IMR-90 (cell line): ENCODE data around the gene CYP2J2. TPM values are rescaled to one million over a fixed set of nuclear protein-coding genes. Genes with fewer than 3 reads are reported as not detected.

Experiments used
- ATAC-seq: fragments of 200-7000 bp; cut with Tn5 transposase; 2 replicates; pipeline ENCODE4 v1.9.1; 2020; ENCODE audit warnings: low read depth, mild to moderate bottlenecking, moderate library complexity
- BruUV-seq: library from RNA; stranded (reverse); fragments of 400-500 nt; replicated peaks from 2 replicates; lab custom pipeline; 2021; lab: Mats Ljungman, UMichigan
- CTCF ChIA-PET: fragments of 300-600 bp; formaldehyde crosslinking; extraction: SDS; loops from one replicate; lab custom pipeline; 2021; ENCODE audit warnings: antibody characterized with exemption; lab: Yijun Ruan, JAX
- POLR2A ChIA-PET: fragments of 300-600 bp; sonication (Branson Sonifier 250); formaldehyde crosslinking; loops from one replicate; lab custom pipeline; 2022; ENCODE audit warnings: antibody characterized with exemption; ENCODE audit not compliant: unreplicated experiment; lab: Charles Lee
- DNase-seq: peaks from one replicate; pipeline ENCODE4 v3.0.0; 2013
- H2AFZ ChIP-seq: replicated peaks from 2 replicates; pipeline ENCODE3; 2013; ENCODE audit warnings: low read length, mild to moderate bottlenecking; ENCODE audit not compliant: poor library complexity
- H2AK5ac ChIP-seq: 2 replicates; pipeline ENCODE4 v1.6.1; 2013; ENCODE audit warnings: low read depth, low read length, inconsistent platforms
- H2AK9ac ChIP-seq: replicated peaks from 2 replicates; pipeline ENCODE3; 2013; ENCODE audit warnings: mild to moderate bottlenecking, low read depth, low read length, moderate library complexity; ENCODE audit not compliant: poor library complexity
- H2BK120ac ChIP-seq: 2 replicates; pipeline ENCODE4 v1.6.1; 2013; ENCODE audit warnings: low read depth, low read length, inconsistent platforms
- H2BK15ac ChIP-seq: 3 replicates; pipeline ENCODE4 v1.6.1; 2013; ENCODE audit warnings: low read depth, low read length, inconsistent platforms
- H2BK20ac ChIP-seq: 2 replicates; pipeline ENCODE4 v1.6.1; 2013; ENCODE audit warnings: low read depth, mild to moderate bottlenecking, inconsistent platforms, low read length, moderate library complexity
- H2BK5ac ChIP-seq: 2 replicates; pipeline ENCODE4 v1.6.1; 2013; ENCODE audit warnings: mild to moderate bottlenecking, low read depth, low read length, inconsistent platforms; ENCODE audit not compliant: poor library complexity, severe bottlenecking
- H3K14ac ChIP-seq: replicated peaks from 2 replicates; pipeline ENCODE4 v1.6.1; 2013; ENCODE audit warnings: low read depth, low read length, inconsistent platforms
- H3K18ac ChIP-seq: 2 replicates; pipeline ENCODE4 v1.6.1; 2013; ENCODE audit warnings: low read depth, low read length, control low read depth
- H3K23ac ChIP-seq: 2 replicates; pipeline ENCODE4 v1.6.1; 2013; ENCODE audit warnings: low read depth, low read length, inconsistent platforms
- H3K27ac ChIP-seq: 2 replicates; pipeline ENCODE4 v1.5.1; 2013; ENCODE audit warnings: mild to moderate bottlenecking, control low read depth, low read length; ENCODE audit not compliant: insufficient read depth
- H3K27me3 ChIP-seq: 2 replicates; pipeline ENCODE4 v1.6.1; 2013; ENCODE audit warnings: low read length; ENCODE audit not compliant: control insufficient read depth, insufficient read depth
- H3K36me3 ChIP-seq: 2 replicates; pipeline ENCODE4 v1.6.1; 2013; ENCODE audit warnings: low read length, mixed read lengths; ENCODE audit not compliant: control insufficient read depth, insufficient read depth
- H3K4ac ChIP-seq: 2 replicates; pipeline ENCODE4 v1.6.1; 2013; ENCODE audit warnings: low read depth, low read length, inconsistent platforms
- H3K4me1 ChIP-seq: 2 replicates; pipeline ENCODE4 v1.6.1; 2013; ENCODE audit warnings: low read length, mixed read lengths; ENCODE audit not compliant: control insufficient read depth, insufficient read depth
- H3K4me2 ChIP-seq: 2 replicates; pipeline ENCODE4 v1.6.1; 2013; ENCODE audit warnings: low read depth, mild to moderate bottlenecking, control low read depth, low read length, moderate library complexity
- H3K4me3 ChIP-seq: 2 replicates; pipeline ENCODE4 v1.5.1; 2013; ENCODE audit warnings: low read depth, mild to moderate bottlenecking, control low read depth, low read length, moderate library complexity; ENCODE audit not compliant: insufficient read depth
- H3K56ac ChIP-seq: 2 replicates; pipeline ENCODE4 v1.6.1; 2013; ENCODE audit warnings: low read length, inconsistent platforms; ENCODE audit not compliant: insufficient read depth; ENCODE audit errors: extremely low read depth
- H3K79me1 ChIP-seq, 2 experiments: 2 replicates each; pipeline ENCODE4 v1.6.1; 2013; ENCODE audit warnings: low read length in 2 of 2, inconsistent platforms in 1 of 2, low read depth in 1 of 2
- H3K9ac ChIP-seq: 2 replicates; pipeline ENCODE4 v1.6.1; 2013; ENCODE audit warnings: low read depth, low read length, control low read depth
- H3K9me1 ChIP-seq: 2 replicates; pipeline ENCODE4 v1.6.1; 2013; ENCODE audit warnings: low read length, inconsistent platforms; ENCODE audit not compliant: insufficient read depth
- H3K9me3 ChIP-seq: 2 replicates; pipeline ENCODE4 v1.6.1; 2013; ENCODE audit warnings: low read length; ENCODE audit not compliant: control insufficient read depth, insufficient read depth
- H4K20me1 ChIP-seq: 2 replicates; pipeline ENCODE4 v1.6.1; 2013; ENCODE audit warnings: low read length, inconsistent platforms; ENCODE audit not compliant: insufficient read depth
- H4K5ac ChIP-seq: 2 replicates; pipeline ENCODE4 v1.6.1; 2013; ENCODE audit warnings: mild to moderate bottlenecking, low read depth, low read length, control low read depth
- H4K8ac ChIP-seq, 2 experiments: 2 replicates each; pipeline ENCODE4 v1.6.1; 2013; ENCODE audit warnings: low read depth in 2 of 2, low read length in 2 of 2, control low read depth in 1 of 2, inconsistent platforms in 1 of 2
- H4K91ac ChIP-seq: 2 replicates; pipeline ENCODE4 v1.6.1; 2013; ENCODE audit warnings: low read depth, low read length, inconsistent platforms; ENCODE audit not compliant: insufficient read depth
- BHLHE40 ChIP-seq: fragments of 150-350 bp; IDR thresholded peaks from 2 replicates; pipeline ENCODE4 v1.6.1; 2016; ENCODE audit warnings: mild to moderate bottlenecking, low read depth, low read length
- CEBPB ChIP-seq: IDR thresholded peaks from 2 replicates; pipeline ENCODE4 v1.6.1; 2012; ENCODE audit warnings: low read depth, low read length, improper control_type of control experiment
- CHD1 ChIP-seq: IDR thresholded peaks from 2 replicates; pipeline ENCODE4 v1.6.1; 2012; ENCODE audit warnings: low read depth, low read length, improper control_type of control experiment
- CTCF ChIP-seq: conservative IDR thresholded peaks from 2 replicates; pipeline ENCODE4 v1.5.1; 2012; ENCODE audit warnings: mild to moderate bottlenecking, low read depth, low read length, improper control_type of control experiment
- MAFK ChIP-seq: IDR thresholded peaks from 2 replicates; pipeline ENCODE4 v1.6.1; 2012; ENCODE audit warnings: low read depth, low read length, improper control_type of control experiment
- MAZ ChIP-seq: IDR thresholded peaks from 2 replicates; pipeline ENCODE4 v1.6.1; 2012; ENCODE audit warnings: low read depth, mild to moderate bottlenecking, low read length, improper control_type of control experiment, moderate library complexity, borderline replicate concordance
- MXI1 ChIP-seq: IDR thresholded peaks from 2 replicates; pipeline ENCODE4 v1.6.1; 2012; ENCODE audit warnings: low read depth, mild to moderate bottlenecking, low read length, moderate library complexity, borderline replicate concordance
- NFE2L2 ChIP-seq: fragments of 150-350 bp; IDR thresholded peaks from 2 replicates; pipeline ENCODE4 v1.6.1; 2016; ENCODE audit warnings: low read depth, mild to moderate bottlenecking, low read length
- POLR2A ChIP-seq: IDR thresholded peaks from 2 replicates; pipeline ENCODE4 v1.6.1; 2012; ENCODE audit warnings: mild to moderate bottlenecking, low read depth, low read length
- RAD21 ChIP-seq: IDR thresholded peaks from 2 replicates; pipeline ENCODE4 v1.6.1; 2012; ENCODE audit warnings: low read length, improper control_type of control experiment
- RCOR1 ChIP-seq: IDR thresholded peaks from 2 replicates; pipeline ENCODE4 v1.6.1; 2012; ENCODE audit warnings: mild to moderate bottlenecking, low read length, improper control_type of control experiment; ENCODE audit not compliant: insufficient replicate concordance
- SMC3 ChIP-seq: fragments of 150-350 bp; IDR thresholded peaks from 2 replicates; pipeline ENCODE4 v1.6.1; 2016; ENCODE audit warnings: low read depth, mild to moderate bottlenecking, antibody characterized with exemption, low read length, moderate library complexity
- USF2 ChIP-seq: fragments of 150-350 bp; IDR thresholded peaks from 2 replicates; pipeline ENCODE4 v1.6.1; 2017; ENCODE audit warnings: mild to moderate bottlenecking, antibody characterized with exemption, low read length, low read depth
- WGBS, 2 experiments: methylation state at CpG; one replicate each; pipeline versions ENCODE4 v1.1.5 to v1.1.7; 2013; ENCODE audit warnings: missing lambda C conversion rate in 2 of 2; ENCODE audit not compliant: insufficient read length in 1 of 2; ENCODE audit errors: extremely low coverage in 2 of 2; 5-methylcytosine and 5-hydroxymethylcytosine counted together
- dilution Hi-C: fragments of 300-500 bp; cut with HindIII; formaldehyde crosslinking; loops from one replicate; pipeline ENCODE4 v1.14.3; 2018; ENCODE audit warnings: low sequenced_read_pairs; ENCODE audit not compliant: unreplicated experiment
- in situ Hi-C: fragments of 300-500 bp; cut with MboI; formaldehyde crosslinking; loops from 3 replicates; pipeline ENCODE4 v1.14.3; 2019; ENCODE audit warnings: low sequenced_read_pairs, inconsistent platforms, mixed read lengths
- intact Hi-C: fragments of 100-400 bp; cut with micrococcal nuclease; formaldehyde crosslinking; loops from 2 replicates; pipeline ENCODE4 v1.10.0; 2022
- polyA plus RNA-seq, 3 experiments: library from polyadenylated mRNA; depleted of rRNA; stranded (reverse); fragments of >200 nt; gene quantifications; 2 replicates each; pipeline ENCODE4 v1.2.3, GENCODE V29; 2012; ENCODE audit warnings: low replicate concordance in 1 of 3
- total RNA-seq: library from RNA; depleted of rRNA; stranded (reverse); fragments of >200 nt; gene quantifications from 2 replicates; pipeline ENCODE4 v1.2.3, GENCODE V29; 2012

Gene CYP2J2
- total and polyA plus RNA-seq, 2 of the 4 experiments (the other 2 are of a cell fraction) = 0.18 TPM; not detected in 1

- H4K20me1 ChIP-seq = no peaks in the 10 kb centered on the region
- H3K4ac ChIP-seq = no peak overlapping the region
- no peak overlapping the region for H3K56ac ChIP-seq
- no CpG with 5 or more reads among the region's 2 CpGs for WGBS, 2 experiments
- no peak overlapping the region for H4K8ac ChIP-seq
- no peak overlapping the region for H3K4me2 ChIP-seq
- H3K9me1 ChIP-seq = no peaks in the 10 kb centered on the region
- H3K9me3 ChIP-seq = no peaks in the 10 kb centered on the region
- no peak overlapping the region for H3K4me3 ChIP-seq
- in situ Hi-C loops = no loop called here
- no peaks in the 10 kb centered on the region for H3K36me3 ChIP-seq
- no peak overlapping the region for H2BK5ac ChIP-seq
- H2AK9ac ChIP-seq = no peak overlapping the region
- no peak overlapping the region for H4K5ac ChIP-seq
- no peaks in the 10 kb centered on the region for H3K4me1 ChIP-seq
- H4K91ac ChIP-seq = no peak overlapping the region
- H2BK15ac ChIP-seq = no peak overlapping the region
- POLR2A ChIA-PET = no interaction called here
- no peak overlapping the region for H2BK20ac ChIP-seq
- dilution Hi-C loops = no loop called here
- H2AFZ ChIP-seq = no peak overlapping the region
- no TSS peak for BruUV-seq
- TF ChIP-seq CHD1 (no peak), MAZ (no peak), SMC3 (no peak), NFE2L2 (no peak), CTCF (no peak), RAD21 (no peak), BHLHE40 (no peak), MXI1 (no peak), CEBPB (no peak), USF2 (no peak), MAFK (no peak), RCOR1 (no peak), POLR2A (no peak)
- H2AK5ac ChIP-seq = no peak overlapping the region
- intact Hi-C loops = no loop called here
- H3K79me1 ChIP-seq = no peaks in the 10 kb centered on the region
- H3K27me3 ChIP-seq = no peaks in the 10 kb centered on the region
- no peak for DNase-seq
- CTCF ChIA-PET = no interaction called here
- no peak overlapping the region for H3K9ac ChIP-seq
- H3K27ac ChIP-seq = no peak overlapping the region
- ATAC-seq = no peak
- no peak overlapping the region for H3K23ac ChIP-seq
- H3K14ac ChIP-seq = no peak overlapping the region
- H2BK120ac ChIP-seq = no peak overlapping the region
- no peak overlapping the region for H3K18ac ChIP-seq
These were observed 6.8 kb downstream of the CYP2J2 start for GRCh38 chr1:59919746-59920145.
